Mammary epithelial cell (primary cell): ENCODE results near the gene KCNA5.

ENCODE experiments used
- EZH2 ChIP-seq: IDR thresholded peaks from 2 replicates; pipeline ENCODE4 v1.6.1; 2012; ENCODE audit warnings: low read length, inconsistent platforms, borderline replicate concordance
- TF ChIP-seq, protein P1 (sequence below), 2 donors: IDR thresholded peaks in 1 of 2; conservative IDR thresholded peaks in 1 of 2; 2 replicates each; pipeline ENCODE4 v1.5.1; 2011 to 2012; ENCODE audit warnings: inconsistent platforms in 2 of 2, low read length in 2 of 2, mild to moderate bottlenecking in 2 of 2, control low read depth in 1 of 2, low read depth in 1 of 2; ENCODE audit not compliant: insufficient read depth in 1 of 2; ENCODE audit errors: extremely low read depth in 1 of 2

DNA sequence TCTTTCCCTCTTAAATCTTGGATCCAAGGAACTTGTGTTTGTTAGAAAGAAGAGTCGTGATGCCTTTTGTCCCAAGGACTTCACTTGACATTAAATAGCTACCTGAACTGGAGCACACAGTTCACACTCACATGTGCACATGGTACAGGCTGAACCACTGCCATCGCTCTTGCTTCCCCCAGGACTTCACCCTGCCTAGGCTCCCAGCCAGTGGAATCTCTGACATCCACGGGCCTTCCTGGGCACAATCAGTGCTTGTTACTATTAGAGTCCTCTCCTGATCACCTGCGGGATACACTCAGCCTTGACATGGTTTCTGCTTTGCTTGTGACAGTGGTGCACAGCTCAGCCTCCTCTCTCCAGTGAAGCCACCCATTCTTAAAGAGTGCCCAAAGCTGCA is 49.1 kb upstream of the KCNA5 start:
- TF ChIP-seq, protein P1, sequence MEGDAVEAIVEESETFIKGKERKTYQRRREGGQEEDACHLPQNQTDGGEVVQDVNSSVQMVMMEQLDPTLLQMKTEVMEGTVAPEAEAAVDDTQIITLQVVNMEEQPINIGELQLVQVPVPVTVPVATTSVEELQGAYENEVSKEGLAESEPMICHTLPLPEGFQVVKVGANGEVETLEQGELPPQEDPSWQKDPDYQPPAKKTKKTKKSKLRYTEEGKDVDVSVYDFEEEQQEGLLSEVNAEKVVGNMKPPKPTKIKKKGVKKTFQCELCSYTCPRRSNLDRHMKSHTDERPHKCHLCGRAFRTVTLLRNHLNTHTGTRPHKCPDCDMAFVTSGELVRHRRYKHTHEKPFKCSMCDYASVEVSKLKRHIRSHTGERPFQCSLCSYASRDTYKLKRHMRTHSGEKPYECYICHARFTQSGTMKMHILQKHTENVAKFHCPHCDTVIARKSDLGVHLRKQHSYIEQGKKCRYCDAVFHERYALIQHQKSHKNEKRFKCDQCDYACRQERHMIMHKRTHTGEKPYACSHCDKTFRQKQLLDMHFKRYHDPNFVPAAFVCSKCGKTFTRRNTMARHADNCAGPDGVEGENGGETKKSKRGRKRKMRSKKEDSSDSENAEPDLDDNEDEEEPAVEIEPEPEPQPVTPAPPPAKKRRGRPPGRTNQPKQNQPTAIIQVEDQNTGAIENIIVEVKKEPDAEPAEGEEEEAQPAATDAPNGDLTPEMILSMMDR (conservative IDR thresholded peaks at IDR 0.05 in 1 of 2, IDR thresholded peaks at IDR 0.05 in 1 of 2; ENCODE audit: extremely low read depth in 1 of 2, insufficient read depth in 1 of 2, low read depth in 1 of 2, low read length in 2 of 2) = no peak
- TF ChIP-seq EZH2 = no peak
